Liver (tissue), 9 donors: ENCODE data around the gene CLINT1. TPM values are rescaled to one million over a fixed set of nuclear protein-coding genes. Genes with fewer than 3 reads are reported as not detected.

Experiments
- DNase-seq: peaks from one replicate; pipeline ENCODE4 v3.0.0-alpha.2; 2017; ENCODE audit warnings: low spot score
- H3K27ac ChIP-seq, 2 donors: one replicate each; pipeline ENCODE4 v1.7.0; 2013; ENCODE audit warnings: inconsistent platforms in 2 of 2, low read length in 2 of 2, control low read depth in 1 of 2, low read depth in 1 of 2, mild to moderate bottlenecking in 1 of 2
- H3K27me3 ChIP-seq, 4 donors: one replicate each; pipeline versions ENCODE4 v1.6.1 to v1.7.0; 2013; ENCODE audit warnings: low read length in 3 of 4, inconsistent platforms in 1 of 4, mild to moderate bottlenecking in 1 of 4, moderate library complexity in 1 of 4; ENCODE audit not compliant: control insufficient read depth in 4 of 4, insufficient read depth in 4 of 4
- H3K36me3 ChIP-seq, 4 donors: one replicate each; pipeline versions ENCODE4 v1.6.1 to v1.7.0; 2013; ENCODE audit warnings: low read length in 3 of 4, mild to moderate bottlenecking in 3 of 4, low read depth in 1 of 4, moderate library complexity in 1 of 4; ENCODE audit not compliant: control insufficient read depth in 4 of 4, insufficient read depth in 3 of 4
- H3K4me1 ChIP-seq, 4 donors: one replicate each; pipeline versions ENCODE4 v1.6.1 to v1.7.0; 2013; ENCODE audit warnings: low read length in 3 of 4, mild to moderate bottlenecking in 3 of 4, moderate library complexity in 1 of 4; ENCODE audit not compliant: control insufficient read depth in 4 of 4, insufficient read depth in 4 of 4
- H3K4me3 ChIP-seq, 3 donors: one replicate each; pipeline versions ENCODE4 v1.6.1 to v1.7.0; 2013; ENCODE audit warnings: low read length in 3 of 3, control low read depth in 1 of 3, low read depth in 1 of 3, mild to moderate bottlenecking in 1 of 3
- H3K9ac ChIP-seq, 2 donors: one replicate each; pipeline ENCODE4 v1.7.0; 2013; ENCODE audit warnings: low read length in 2 of 2, mild to moderate bottlenecking in 2 of 2, moderate library complexity in 2 of 2, control low read depth in 1 of 2, low read depth in 1 of 2
- H3K9me3 ChIP-seq, 4 donors: one replicate each; pipeline versions ENCODE4 v1.6.1 to v1.7.0; 2013; ENCODE audit warnings: low read length in 3 of 4; ENCODE audit not compliant: control insufficient read depth in 4 of 4
- ATF3 ChIP-seq: IDR thresholded peaks from 2 replicates; pipeline ENCODE4 v1.6.1; 2016; ENCODE audit warnings: antibody characterized with exemption
- CTCF ChIP-seq: fragments of 150-350 bp; IDR thresholded peaks from 2 replicates; pipeline ENCODE4 v1.5.1; 2017; ENCODE audit warnings: improper control_type of control experiment, low read depth, low read length; ENCODE audit not compliant: missing input control
- EGR1 ChIP-seq, 2 donors: IDR thresholded peaks; 2 replicates each; pipeline ENCODE4 v1.6.1; 2016 to 2018; ENCODE audit warnings: antibody characterized with exemption in 2 of 2, low read depth in 2 of 2
- FOXA1 ChIP-seq: IDR thresholded peaks from 2 replicates; pipeline ENCODE4 v1.6.1; 2016; ENCODE audit warnings: antibody characterized with exemption
- FOXA2 ChIP-seq: IDR thresholded peaks from 2 replicates; pipeline ENCODE4 v1.6.1; 2016; ENCODE audit warnings: antibody characterized with exemption
- GABPA ChIP-seq, 2 donors: IDR thresholded peaks in 1 of 2; conservative IDR thresholded peaks in 1 of 2; 2 replicates each; pipeline ENCODE4 v1.6.1; 2016; ENCODE audit warnings: antibody characterized with exemption in 2 of 2, mild to moderate bottlenecking in 1 of 2, moderate library complexity in 1 of 2
- HNF4A ChIP-seq, 2 donors: conservative IDR thresholded peaks; 2 replicates each; pipeline ENCODE4 v1.6.1; 2016; ENCODE audit warnings: antibody characterized with exemption in 2 of 2, mild to moderate bottlenecking in 2 of 2
- HNF4G ChIP-seq: IDR thresholded peaks from 2 replicates; pipeline ENCODE4 v1.6.1; 2016; ENCODE audit warnings: antibody characterized with exemption
- JUND ChIP-seq, 2 donors: IDR thresholded peaks; 2 replicates each; pipeline ENCODE4 v1.6.1; 2016; ENCODE audit warnings: antibody characterized with exemption in 2 of 2
- MAX ChIP-seq: IDR thresholded peaks from 2 replicates; pipeline ENCODE4 v1.6.1; 2016; ENCODE audit warnings: antibody characterized with exemption
- NR2F2 ChIP-seq: IDR thresholded peaks from 2 replicates; pipeline ENCODE4 v1.6.1; 2016; ENCODE audit warnings: antibody characterized with exemption
- RAD21 ChIP-seq, 2 donors: IDR thresholded peaks; 2 replicates each; pipeline ENCODE4 v1.6.1; 2016; ENCODE audit warnings: antibody characterized with exemption in 2 of 2, mild to moderate bottlenecking in 2 of 2
- REST ChIP-seq: IDR thresholded peaks from 2 replicates; pipeline ENCODE4 v1.6.1; 2016; ENCODE audit warnings: antibody characterized with exemption, mild to moderate bottlenecking
- RXRA ChIP-seq, 2 donors: IDR thresholded peaks; 2 replicates each; pipeline ENCODE4 v1.6.1; 2017 to 2018; ENCODE audit warnings: antibody characterized with exemption in 2 of 2, mild to moderate bottlenecking in 1 of 2
- SP1 ChIP-seq: IDR thresholded peaks from 2 replicates; pipeline ENCODE4 v1.6.1; 2018; ENCODE audit warnings: antibody characterized with exemption, mild to moderate bottlenecking
- TAF1 ChIP-seq: conservative IDR thresholded peaks from 2 replicates; pipeline ENCODE4 v1.6.1; 2016; ENCODE audit warnings: antibody characterized with exemption, mild to moderate bottlenecking
- YY1 ChIP-seq: IDR thresholded peaks from 2 replicates; pipeline ENCODE4 v1.6.1; 2016; ENCODE audit warnings: antibody characterized with exemption, mild to moderate bottlenecking
- ZBTB33 ChIP-seq: IDR thresholded peaks from 2 replicates; pipeline ENCODE4 v1.6.1; 2016; ENCODE audit warnings: antibody characterized with exemption
- WGBS: extraction: QIAGEN DNeasy Blood & Tissue Kit; methylation state at CpG from one replicate; pipeline ENCODE4 v1.1.7; 2013; 5-methylcytosine and 5-hydroxymethylcytosine counted together
- polyA plus RNA-seq, 2 donors: library from polyadenylated mRNA; stranded (reverse) in 1 of 2; unstranded in 1 of 2; fragments of 200-250 nt in 1 of 2; fragments of >200 nt in 1 of 2; fragmentation: Nextera tagmentation in 1 of 2; extraction: Ambion mirVana in 1 of 2; gene quantifications; one replicate each; pipeline versions ENCODE4 v1.2.1 to v1.2.3, GENCODE V29; 2013 to 2015
- total RNA-seq, 2 donors: library from RNA; depleted of rRNA; stranded (reverse); fragments of >200 nt; gene quantifications; one replicate each; pipeline ENCODE4 v1.2.3, GENCODE V29; 2014
- donor health status: healthy.
- donor health status: healthy.
- donor health status: healthy.
- donor health status: healthy.
- donor health status: healthy.

CLINT1 gene
- total and polyA plus RNA-seq, 4 donors, result 34.8 to 115 (median 68.3) TPM

GRCh38 chr5:157766902-157767301 lies 92.0 kb downstream of the CLINT1 start:
- Histone ChIP-seq H3K27me3 (no peaks in the 10 kb centered on the region), H3K4me3 (no peak overlapping the region), H3K27ac (no peak overlapping the region), H3K4me1 (peaks cover 0 to 3% (median 0%) of the 10 kb centered on the region in 4 donors), H3K36me3 (no peaks in the 10 kb centered on the region), H3K9ac (no peak overlapping the region), H3K9me3 (peaks cover 0 to 4% (median 0%) of the 10 kb centered on the region in 4 donors)
- WGBS, result 92% methylated on average over 1 of the region's 1 CpG
- TF ChIP-seq NR2F2, result no peak
- TF ChIP-seq RAD21 (IDR thresholded peaks at IDR 0.05), result no peak
- no peak for TF ChIP-seq HNF4A (conservative IDR thresholded peaks at IDR 0.05)
- no peak for TF ChIP-seq CTCF
- TF ChIP-seq TAF1, result no peak
- TF ChIP-seq HNF4G, result no peak
- TF ChIP-seq REST, result no peak
- TF ChIP-seq SP1, result no peak
- no peak for TF ChIP-seq FOXA1
- no peak for TF ChIP-seq GABPA (IDR thresholded peaks at IDR 0.05 in 1 of 2, conservative IDR thresholded peaks at IDR 0.05 in 1 of 2)
- TF ChIP-seq MAX, result no peak
- TF ChIP-seq ATF3, result no peak
- no peak for TF ChIP-seq YY1
- TF ChIP-seq RXRA (IDR thresholded peaks at IDR 0.05), result no peak
- TF ChIP-seq ZBTB33, result no peak
- no peak for TF ChIP-seq FOXA2
- no peak for TF ChIP-seq EGR1 (IDR thresholded peaks at IDR 0.05; ENCODE audit: low read depth in 2 of 2)
- no peak for TF ChIP-seq JUND (IDR thresholded peaks at IDR 0.05)
- DNase-seq, result no peak
